OCI-LY3 (cell line): Measurements from ENCODE around the gene CACNA1C.

Source experiments
- H2AFZ ChIP-seq: fragments of 200-600, 300-600 bp; shearing (Covaris generic); 2 replicates; pipeline ENCODE4 v1.6.0; 2014; ENCODE audit warnings: antibody characterized with exemption, low read depth, low read length
- H3K27ac ChIP-seq: fragments of 200-600, 300-600 bp; sonication (generic); 2 replicates; pipeline ENCODE4 v1.5.1; 2014; ENCODE audit warnings: mild to moderate bottlenecking, low read length, moderate library complexity, mixed read lengths
- H3K27me3 ChIP-seq: fragments of 200-600, 300-600 bp; sonication (generic); 2 replicates; pipeline ENCODE4 v1.6.1; 2014; ENCODE audit warnings: low read depth, low read length, mixed read lengths
- H3K36me3 ChIP-seq: fragments of 200-600, 300-600 bp; sonication (generic); replicated peaks from 2 replicates; pipeline ENCODE3; 2014; ENCODE audit warnings: low read depth, low read length, mixed read lengths
- H3K4me1 ChIP-seq: fragments of 300-600, 200-600 bp; sonication (generic); 2 replicates; pipeline ENCODE4 v1.6.1; 2014; ENCODE audit warnings: low read length, mixed read lengths
- H3K4me2 ChIP-seq: fragments of 200-600, 300-600 bp; sonication (generic); 2 replicates; pipeline ENCODE4 v1.6.1; 2014; ENCODE audit warnings: low read length, mixed read lengths
- H3K4me3 ChIP-seq: fragments of 300-600, 200-600 bp; sonication (generic); 2 replicates; pipeline ENCODE4 v1.5.1; 2014; ENCODE audit warnings: antibody characterized with exemption, mild to moderate bottlenecking, low read length, moderate library complexity
- H3K79me2 ChIP-seq: fragments of 300-600, 200-600 bp; shearing (Covaris generic); 2 replicates; pipeline ENCODE4 v1.6.1; 2014; ENCODE audit warnings: mild to moderate bottlenecking, low read length, mixed read lengths
- H3K9ac ChIP-seq: fragments of 300-600, 200-600 bp; shearing (Covaris generic); 2 replicates; pipeline ENCODE4 v1.6.0; 2014; ENCODE audit warnings: mild to moderate bottlenecking, low read length, moderate library complexity
- H3K9me3 ChIP-seq: fragments of 200-600, 300-600 bp; shearing (Covaris generic); 2 replicates; pipeline ENCODE4 v1.6.1; 2014; ENCODE audit warnings: low read length, mixed read lengths; ENCODE audit not compliant: insufficient read depth
- H4K20me1 ChIP-seq: fragments of 200-600, 300-600 bp; sonication (generic); 2 replicates; pipeline ENCODE4 v1.6.1; 2016; ENCODE audit warnings: low read length, mixed read lengths; ENCODE audit not compliant: insufficient read depth
- CTCF ChIP-seq: fragments of 200-600, 300-600 bp; sonication (generic); IDR thresholded peaks from 2 replicates; pipeline ENCODE4 v1.5.1; 2014; ENCODE audit warnings: antibody characterized with exemption, low read length, low read depth
- EZH2phosphoT487 ChIP-seq: fragments of 200-600 bp; shearing (Covaris generic); IDR thresholded peaks from 2 replicates; pipeline ENCODE4 v1.6.1; 2018; ENCODE audit warnings: antibody characterized with exemption, mixed run types, low read depth

CACNA1C gene

GRCh38 chr12:2263901-2264300 lies 211.1 kb downstream of the CACNA1C start:
- H3K79me2 ChIP-seq = no peaks in the 10 kb centered on the region
- H3K27ac ChIP-seq = no peak overlapping the region
- H3K36me3 ChIP-seq = no peaks in the 10 kb centered on the region
- no peaks in the 10 kb centered on the region for H3K9me3 ChIP-seq
- no peak overlapping the region for H3K4me3 ChIP-seq
- H3K4me1 ChIP-seq = no peaks in the 10 kb centered on the region
- no peak overlapping the region for H2AFZ ChIP-seq
- TF ChIP-seq CTCF (no peak), EZH2phosphoT487 (no peak)
- no peak overlapping the region for H3K4me2 ChIP-seq
- H3K27me3 ChIP-seq = peaks cover 41% of the 10 kb centered on the region
- no peaks in the 10 kb centered on the region for H4K20me1 ChIP-seq
- no peak overlapping the region for H3K9ac ChIP-seq

- Histone ChIP-seq H3K36me3 (no peaks in the 10 kb centered on the region), H2AFZ (no peak overlapping the region), H3K9ac (no peak overlapping the region), H3K4me2 (no peak overlapping the region), H3K4me3 (no peak overlapping the region), H3K4me1 (no peaks in the 10 kb centered on the region), H4K20me1 (no peaks in the 10 kb centered on the region), H3K27me3 (peaks cover 38% of the 10 kb centered on the region), H3K27ac (no peak overlapping the region), H3K9me3 (no peaks in the 10 kb centered on the region), H3K79me2 (no peaks in the 10 kb centered on the region)
- TF ChIP-seq CTCF (no peak), EZH2phosphoT487 (no peak)
Measured at GRCh38 chr12:2264651-2265232, 212.0 kb downstream of the CACNA1C start.

GRCh38 chr12:2265461-2266167 lies 212.8 kb downstream of the CACNA1C start:
- no peak for TF ChIP-seq CTCF
- TF ChIP-seq EZH2phosphoT487 = no peak
- Histone ChIP-seq H3K27ac (no peak overlapping the region), H3K4me3 (no peak overlapping the region)

GRCh38 chr12:2266666-2267620 lies 214.2 kb downstream of the CACNA1C start:
- Histone ChIP-seq H3K79me2 (no peaks in the 10 kb centered on the region), H3K9me3 (no peaks in the 10 kb centered on the region), H3K4me2 (no peak overlapping the region), H2AFZ (no peak overlapping the region), H3K4me3 (no peak overlapping the region), H4K20me1 (no peaks in the 10 kb centered on the region), H3K36me3 (no peaks in the 10 kb centered on the region), H3K27ac (no peak overlapping the region), H3K9ac (no peak overlapping the region), H3K27me3 (peaks cover 39% of the 10 kb centered on the region), H3K4me1 (no peaks in the 10 kb centered on the region)
- TF ChIP-seq EZH2phosphoT487 (no peak), CTCF (no peak)

More at GRCh38 chr12:2265461-2266167, 212.8 kb downstream of the CACNA1C start:
- Histone ChIP-seq H3K79me2 (no peaks in the 10 kb centered on the region), H4K20me1 (no peaks in the 10 kb centered on the region), H3K4me1 (no peaks in the 10 kb centered on the region), H2AFZ (no peak overlapping the region), H3K9me3 (no peaks in the 10 kb centered on the region), H3K4me2 (no peak overlapping the region), H3K9ac (no peak overlapping the region), H3K36me3 (no peaks in the 10 kb centered on the region), H3K27me3 (peaks cover 38% of the 10 kb centered on the region)
